Hepatocyte (in vitro differentiated cells): ENCODE results near the gene LARP7.

Experiments used
- CTCF ChIP-seq: fragments of 200-600 bp; sonication (generic); IDR thresholded peaks from 2 replicates; pipeline ENCODE4 v1.5.1; 2016; ENCODE audit warnings: antibody characterized with exemption, mild to moderate bottlenecking; ENCODE audit not compliant: poor library complexity
- EZH2 ChIP-seq: fragments of 200-600 bp; sonication (generic); IDR thresholded peaks from 2 replicates; pipeline ENCODE4 v1.6.1; 2016; ENCODE audit warnings: antibody characterized with exemption, mild to moderate bottlenecking, borderline replicate concordance
- EZH2phosphoT487 ChIP-seq: fragments of 200-600 bp; sonication (generic); IDR thresholded peaks from one replicate; pipeline ENCODE4 v1.6.1; 2018; ENCODE audit warnings: antibody characterized with exemption, mild to moderate bottlenecking, low read depth, moderate library complexity; ENCODE audit not compliant: unreplicated experiment, severe bottlenecking

- TF ChIP-seq CTCF (no peak), EZH2 (no peak), EZH2phosphoT487 (no peak)
Measured at GRCh38 chr4:112704991-112705845, 68.3 kb downstream of the LARP7 start.
